Measurements from ENCODE around the gene DMC1.

DMC1 gene

DNA sequence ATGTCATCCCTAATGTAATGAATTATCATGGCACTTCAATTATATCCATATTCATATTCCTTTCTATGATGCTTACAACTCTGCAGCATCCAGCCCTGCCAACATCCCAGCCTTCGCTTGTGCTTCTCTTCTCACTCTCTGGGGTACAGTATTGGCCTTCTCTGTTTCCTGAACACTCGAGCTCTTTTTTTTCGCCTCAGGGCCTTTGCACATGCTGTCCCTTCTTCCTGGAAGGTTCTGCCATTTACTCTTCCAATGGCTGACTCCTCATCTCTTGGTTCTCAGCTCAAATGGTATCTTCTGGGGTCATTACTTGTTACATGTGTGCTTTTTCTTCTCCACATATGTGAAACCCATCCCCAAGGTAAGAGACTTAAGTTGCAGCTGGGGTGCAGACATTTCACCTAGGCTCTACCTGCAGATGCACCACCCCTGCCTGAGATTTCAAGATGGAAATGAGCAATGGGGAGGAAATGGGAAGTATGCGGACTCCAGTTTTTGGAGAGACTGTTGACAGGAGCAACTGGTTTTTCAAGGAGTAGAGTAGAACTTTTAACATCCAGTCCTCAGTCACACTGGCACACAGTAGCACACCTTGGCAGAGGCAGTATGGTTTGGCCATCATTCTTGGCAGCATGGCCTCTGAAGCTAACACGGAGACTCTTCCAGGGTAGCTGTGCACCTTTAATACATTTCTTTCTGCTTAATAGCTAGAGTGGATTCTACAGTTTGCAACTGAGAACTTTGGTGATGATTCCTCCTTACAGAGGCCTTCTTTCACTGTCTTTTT lies 42.4 kb upstream of the DMC1 start:
- TF ChIP-seq, protein P1, sequence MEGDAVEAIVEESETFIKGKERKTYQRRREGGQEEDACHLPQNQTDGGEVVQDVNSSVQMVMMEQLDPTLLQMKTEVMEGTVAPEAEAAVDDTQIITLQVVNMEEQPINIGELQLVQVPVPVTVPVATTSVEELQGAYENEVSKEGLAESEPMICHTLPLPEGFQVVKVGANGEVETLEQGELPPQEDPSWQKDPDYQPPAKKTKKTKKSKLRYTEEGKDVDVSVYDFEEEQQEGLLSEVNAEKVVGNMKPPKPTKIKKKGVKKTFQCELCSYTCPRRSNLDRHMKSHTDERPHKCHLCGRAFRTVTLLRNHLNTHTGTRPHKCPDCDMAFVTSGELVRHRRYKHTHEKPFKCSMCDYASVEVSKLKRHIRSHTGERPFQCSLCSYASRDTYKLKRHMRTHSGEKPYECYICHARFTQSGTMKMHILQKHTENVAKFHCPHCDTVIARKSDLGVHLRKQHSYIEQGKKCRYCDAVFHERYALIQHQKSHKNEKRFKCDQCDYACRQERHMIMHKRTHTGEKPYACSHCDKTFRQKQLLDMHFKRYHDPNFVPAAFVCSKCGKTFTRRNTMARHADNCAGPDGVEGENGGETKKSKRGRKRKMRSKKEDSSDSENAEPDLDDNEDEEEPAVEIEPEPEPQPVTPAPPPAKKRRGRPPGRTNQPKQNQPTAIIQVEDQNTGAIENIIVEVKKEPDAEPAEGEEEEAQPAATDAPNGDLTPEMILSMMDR (IDR thresholded peaks at IDR 0.05; ENCODE audit: low read depth, low read length): no peak
- Histone ChIP-seq H3K27ac (no peak overlapping the region), H3K27me3 (ENCODE audit: insufficient read depth, low read depth, severe bottlenecking) (no peaks in the 10 kb centered on the region), H3K9me3 (ENCODE audit: severe bottlenecking) (no peaks in the 10 kb centered on the region), H3K36me3 (peaks cover 33% of the 10 kb centered on the region), H3K4me3 (ENCODE audit: low read depth, low read length) (no peak overlapping the region)
- no peak for DNase-seq

DNA sequence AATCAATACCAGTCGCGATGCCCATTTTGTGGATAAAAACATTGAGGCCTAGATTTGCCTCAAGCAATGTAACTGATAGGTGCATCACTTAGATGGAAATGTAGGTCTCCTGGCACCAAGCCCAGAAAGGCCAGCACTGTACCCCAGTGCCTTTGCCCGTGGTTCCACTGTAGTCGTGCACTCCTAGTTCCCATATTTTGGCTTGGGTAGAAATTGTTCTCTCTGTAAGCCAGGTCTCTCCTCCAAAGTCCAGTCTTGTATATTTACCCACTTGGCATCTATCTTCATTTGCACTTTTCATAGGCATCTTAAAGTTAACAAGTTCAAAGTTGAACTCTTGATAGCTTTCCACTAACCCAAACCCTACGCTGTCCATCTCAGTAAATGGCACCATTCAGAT lies 41.6 kb upstream of the DMC1 start:
- TF ChIP-seq, protein P1 (IDR thresholded peaks at IDR 0.05; ENCODE audit: low read depth, low read length): no peak
- DNase-seq: no peak
- H3K27me3 ChIP-seq (ENCODE audit: insufficient read depth, low read depth, severe bottlenecking): no peaks in the 10 kb centered on the region
- no peaks in the 10 kb centered on the region for H3K9me3 ChIP-seq (ENCODE audit: severe bottlenecking)
- H3K4me3 ChIP-seq (ENCODE audit: low read depth, low read length): no peak overlapping the region
- H3K27ac ChIP-seq: no peak overlapping the region
- peaks cover 32% of the 10 kb centered on the region for H3K36me3 ChIP-seq

- Histone ChIP-seq H3K36me3 (peaks cover 21% of the 10 kb centered on the region), H3K9me3 (ENCODE audit: severe bottlenecking) (no peaks in the 10 kb centered on the region), H3K27ac (no peak overlapping the region), H3K27me3 (ENCODE audit: insufficient read depth, low read depth, severe bottlenecking) (no peaks in the 10 kb centered on the region), H3K4me3 (ENCODE audit: low read depth, low read length) (no peak overlapping the region)
- TF ChIP-seq, protein P1 (IDR thresholded peaks at IDR 0.05; ENCODE audit: low read depth, low read length): no peak
- DNase-seq: no peak
Measured at GRCh38 chr22:38610234-38610633, 40.3 kb upstream of the DMC1 start.

DNA sequence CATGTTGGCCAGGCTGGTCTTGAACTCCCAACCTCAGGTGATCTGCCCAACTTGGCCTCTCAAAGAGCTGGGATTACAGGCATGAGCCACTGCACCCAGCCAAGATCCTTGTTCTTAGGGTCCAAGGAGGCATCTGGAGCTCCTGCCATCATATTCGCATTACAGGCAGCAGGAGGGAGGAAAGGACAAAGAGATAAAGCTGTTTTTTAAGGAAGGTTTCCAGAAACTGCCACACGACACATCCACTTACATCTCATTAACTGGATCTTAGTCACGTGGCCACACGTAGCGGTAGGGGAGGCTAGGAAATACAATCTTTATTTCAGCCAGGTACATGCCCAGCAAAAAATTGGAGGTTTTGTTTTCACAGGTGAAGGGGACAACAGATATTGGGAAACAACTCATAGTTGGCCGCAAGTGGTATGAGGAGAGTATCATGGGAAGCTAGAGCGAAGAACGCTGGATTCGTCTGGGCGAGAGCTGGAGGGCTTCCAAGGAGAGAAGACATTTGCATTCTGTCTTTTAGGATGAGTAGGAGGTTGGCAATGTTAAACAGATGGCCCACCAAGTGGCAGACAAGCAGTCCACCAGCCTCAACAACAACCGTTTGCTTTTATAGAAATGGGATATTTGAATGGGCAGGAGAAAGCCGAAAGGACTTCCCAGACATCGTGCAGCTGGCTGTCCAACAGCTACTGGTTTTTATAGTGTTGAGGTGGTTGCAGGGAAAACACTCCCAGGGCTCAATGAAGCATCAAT lies 39.2 kb upstream of the DMC1 start:
- H3K27ac ChIP-seq: no peak overlapping the region
- no peak for DNase-seq
- no peaks in the 10 kb centered on the region for H3K27me3 ChIP-seq (ENCODE audit: insufficient read depth, low read depth, severe bottlenecking)
- no peaks in the 10 kb centered on the region for H3K9me3 ChIP-seq (ENCODE audit: severe bottlenecking)
- TF ChIP-seq, protein P1 (IDR thresholded peaks at IDR 0.05; ENCODE audit: low read depth, low read length): no peak
- H3K36me3 ChIP-seq: peaks cover 21% of the 10 kb centered on the region
- H3K4me3 ChIP-seq (ENCODE audit: low read depth, low read length): no peak overlapping the region

GRCh38 chr22:38607680-38608079 lies 37.7 kb upstream of the DMC1 start:
- H3K4me3 ChIP-seq (ENCODE audit: low read depth, low read length): no peak overlapping the region
- no peak overlapping the region for H3K27ac ChIP-seq
- H3K36me3 ChIP-seq: peaks cover 15% of the 10 kb centered on the region
- TF ChIP-seq, protein P1 (IDR thresholded peaks at IDR 0.05; ENCODE audit: low read depth, low read length): no peak
- DNase-seq: no peak
- no peaks in the 10 kb centered on the region for H3K27me3 ChIP-seq (ENCODE audit: insufficient read depth, low read depth, severe bottlenecking)
- no peaks in the 10 kb centered on the region for H3K9me3 ChIP-seq (ENCODE audit: severe bottlenecking)
